ENCODE results near the gene LIN9.

Gene LIN9

GRCh38 chr1:226223157-226223785, 85.7 kb downstream of the LIN9 start, which contains the start of gene MIXL1:
Gene MIXL1, plus strand, starts transcription at chr1:226223664. Its CDS starts 18 bp downstream, at chr1:226223682.
- in situ Hi-C loops (cut with MboI; ENCODE audit: low sequenced_read_pairs, unreplicated experiment), result no loop called here
- no peak for TF ChIP-seq CTCF (IDR thresholded peaks at IDR 0.05; ENCODE audit: borderline replicate concordance, control extremely low read depth, extremely low read depth, insufficient read depth, missing control alignments)
- DNase-seq (ENCODE audit: low spot score), result peak; percentile 47

GRCh38 chr1:226222686-226223085, 86.3 kb downstream of the LIN9 start:
- DNase-seq (ENCODE audit: low spot score), result no peak
- TF ChIP-seq CTCF (IDR thresholded peaks at IDR 0.05; ENCODE audit: borderline replicate concordance, control extremely low read depth, extremely low read depth, insufficient read depth, missing control alignments), result no peak
- in situ Hi-C loops (cut with MboI; ENCODE audit: low sequenced_read_pairs, unreplicated experiment), result no loop called here

- TF ChIP-seq CTCF (IDR thresholded peaks at IDR 0.05; ENCODE audit: borderline replicate concordance, control extremely low read depth, extremely low read depth, insufficient read depth, missing control alignments), result no peak
- DNase-seq (ENCODE audit: low spot score), result no peak
- in situ Hi-C loops (cut with MboI; ENCODE audit: low sequenced_read_pairs, unreplicated experiment), result no loop called here
These were observed 88.3 kb downstream of the LIN9 start for GRCh38 chr1:226220473-226221189.

GRCh38 chr1:226217273-226217672, 91.7 kb downstream of the LIN9 start:
- TF ChIP-seq CTCF (IDR thresholded peaks at IDR 0.05; ENCODE audit: borderline replicate concordance, control extremely low read depth, extremely low read depth, insufficient read depth, missing control alignments), result no peak
- in situ Hi-C loops (cut with MboI; ENCODE audit: low sequenced_read_pairs, unreplicated experiment), result no loop called here
- no peak for DNase-seq (ENCODE audit: low spot score)

GRCh38 chr1:226216056-226216455, 92.9 kb downstream of the LIN9 start:
- no peak for DNase-seq (ENCODE audit: low spot score)
- TF ChIP-seq CTCF (IDR thresholded peaks at IDR 0.05; ENCODE audit: borderline replicate concordance, control extremely low read depth, extremely low read depth, insufficient read depth, missing control alignments), result no peak
- in situ Hi-C loops (cut with MboI; ENCODE audit: low sequenced_read_pairs, unreplicated experiment), result no loop called here

- in situ Hi-C loops (cut with MboI; ENCODE audit: low sequenced_read_pairs, unreplicated experiment), result no loop called here
- no peak for TF ChIP-seq CTCF (IDR thresholded peaks at IDR 0.05; ENCODE audit: borderline replicate concordance, control extremely low read depth, extremely low read depth, insufficient read depth, missing control alignments)
These were observed 93.7 kb downstream of the LIN9 start for GRCh38 chr1:226215239-226215638.

More at GRCh38 chr1:226215239-226215638, 93.7 kb downstream of the LIN9 start:
- no peak for DNase-seq (ENCODE audit: low spot score)

Measured in GM13976 (cell line).